ENCODE measurements around the gene FAM163B. TPM values are rescaled to one million over a fixed set of nuclear protein-coding genes. Genes with fewer than 3 reads are reported as not detected.
A peak's percentile ranks its signal among the peaks of the same experiment; 100 is the strongest.

FAM163B gene
- polyA plus RNA-seq, 1 of the 3 experiments (the other 2 are of a cell fraction): 0.05 TPM

GRCh38 chr9:133534346-133535291 is 74.6 kb downstream of the FAM163B start, which contains the start of gene ADAMTSL2 (continued):
- TF ChIP-seq NFIC (IDR thresholded peaks at IDR 0.05; ENCODE audit: borderline replicate concordance) (peak; percentile 57), RCOR1 (IDR thresholded peaks at IDR 0.05; ENCODE audit: low read length) (peak; percentile 75), SMC3 (IDR thresholded peaks at IDR 0.05; ENCODE audit: low read depth, low read length) (no peak; the same call in 1 of the 2 replicates), POLR2AphosphoS5 (IDR thresholded peaks at IDR 0.05; ENCODE audit: low read depth, low read length) (no peak), USF2 (IDR thresholded peaks at IDR 0.05; ENCODE audit: borderline replicate concordance, low read depth, low read length) (no peak), EP300 (IDR thresholded peaks at IDR 0.05; ENCODE audit: borderline replicate concordance in 1 of 2, low read depth in 1 of 2, low read length in 1 of 2) (peak in 1 of 2 experiments; percentile 84; a peak in 2 of 4 replicates), TCF12 (IDR thresholded peaks at IDR 0.05) (peak; percentile 32; the same call in 1 of the 2 replicates), MEF2A (IDR thresholded peaks at IDR 0.05; ENCODE audit: borderline replicate concordance, low read depth) (no peak), PBX3 (IDR thresholded peaks at IDR 0.05) (no peak), GATA2 (CRISPR knock-in tag; IDR thresholded peaks at IDR 0.05) (no peak)

GRCh38 chr9:133533857-133534256 is 75.3 kb downstream of the FAM163B start:
- Histone ChIP-seq H3K9me2 (no peaks in the 10 kb centered on the region), H3K27ac (ENCODE audit: low read depth in 2 of 2, low read length in 1 of 2) (peak overlapping the region in 1 of 2 experiments; percentile 100; a peak in 3 of 4 replicates), H3F3A (replicated peaks; ENCODE audit: insufficient read depth) (no peaks in the 10 kb centered on the region), H3K9me3 (no peaks in the 10 kb centered on the region), H3K27me3 (ENCODE audit: insufficient read depth) (no peaks in the 10 kb centered on the region), H3K9ac (no peak overlapping the region), H3K36me3 (replicated peaks in 1 of 2; ENCODE audit: control insufficient read depth in 1 of 2, insufficient read depth in 2 of 2, low read length in 1 of 2) (no peaks in the 10 kb centered on the region), H4K20me1 (ENCODE audit: insufficient read depth) (no peaks in the 10 kb centered on the region), H3K4me2 (peak overlapping the region; percentile 44; the same call in 1 of the 2 replicates), H3K4me1 (ENCODE audit: control insufficient read depth in 1 of 2, insufficient read depth in 2 of 2, low read depth in 1 of 2, low read length in 1 of 2) (peaks cover 0 to 84% of the 10 kb centered on the region in 2 experiments; a peak in 3 of 4 replicates), H3K4me3 (ENCODE audit: low read depth in 2 of 2, low read length in 1 of 2) (peak overlapping the region in 1 of 2 experiments; percentile 49; a peak in 2 of 4 replicates), H3K79me2 (ENCODE audit: insufficient read depth) (no peaks in the 10 kb centered on the region), H2AFZ (ENCODE audit: low read depth) (no peak overlapping the region)
- no peak for TF ChIP-seq FOSL2 (IDR thresholded peaks at IDR 0.05; ENCODE audit: borderline replicate concordance, low read depth)
- TF ChIP-seq RAD21 (IDR thresholded peaks at IDR 0.05; ENCODE audit: low read length): peak; percentile 12; the same call in 1 of the 2 replicates
- no peak for TF ChIP-seq SMC3 (IDR thresholded peaks at IDR 0.05; ENCODE audit: low read depth, low read length)
- no peak for TF ChIP-seq RXRA (IDR thresholded peaks at IDR 0.05; ENCODE audit: borderline replicate concordance, low read depth)
- peak; percentile 53; the same call in 1 of the 2 replicates for TF ChIP-seq FOXJ3 (CRISPR knock-in tag; IDR thresholded peaks at IDR 0.05)
- TF ChIP-seq JUND (IDR thresholded peaks at IDR 0.05): no peak
- TF ChIP-seq CHD2 (IDR thresholded peaks at IDR 0.05; ENCODE audit: low read length, partially characterized antibody): peak; percentile 49
- TF ChIP-seq RFX5 (IDR thresholded peaks at IDR 0.05; ENCODE audit: low read length): no peak
- TF ChIP-seq MXI1 (IDR thresholded peaks at IDR 0.05; ENCODE audit: low read depth, low read length): no peak
- no peak for TF ChIP-seq POLR2AphosphoS5 (IDR thresholded peaks at IDR 0.05; ENCODE audit: low read depth, low read length)
- TF ChIP-seq TCF12 (IDR thresholded peaks at IDR 0.05): peak; percentile 36; the same call in 1 of the 2 replicates
- POLR2A ChIA-PET: interaction anchor here (0.6 to 10.7 kb wide), 31 partner anchors 10 to 204 kb away, joined by 3 to 150 read pairs (median 6); partner anchors contain the start of genes DBH, FAM163B and SARDH
- 56% methylated on average over 3 of the region's 9 CpGs for WGBS (ENCODE audit: low lambda C conversion rate)
- CTCF ChIA-PET: interaction anchor here (0.7 to 5.8 kb wide), 43 partner anchors 9 to 209 kb away, joined by 3 to 51 read pairs (median 4); partner anchors contain the start of genes DBH, FAM163B and MYMK
- peak; percentile 87 for DNase-seq

Measured in SK-N-SH (cell line).